ENCODE results near the gene SMOC1.

The SMOC1 gene

GRCh38 chr14:69968681-69969080 is 89.5 kb downstream of the SMOC1 start:
- H3K9me3 ChIP-seq (ENCODE audit: insufficient read depth, low read depth, low read length), result no peaks in the 10 kb centered on the region
- no peak overlapping the region for H3K4me3 ChIP-seq (ENCODE audit: low read length)
- no peaks in the 10 kb centered on the region for H3K36me3 ChIP-seq (ENCODE audit: insufficient read depth, low read depth, low read length)
- H3K27me3 ChIP-seq (ENCODE audit: insufficient read depth, low read length), result no peaks in the 10 kb centered on the region; the same call in 1 of the 2 replicates
- H3K4me1 ChIP-seq (ENCODE audit: insufficient read depth, low read length), result 0 out of 2 replicates have a peak, but pooled peaks cover 6% of the 10 kb centered on the region
- no peak overlapping the region for H3K27ac ChIP-seq (ENCODE audit: low read length)
- no peak overlapping the region for H3K9ac ChIP-seq (ENCODE audit: low read depth, low read length)

DNA sequence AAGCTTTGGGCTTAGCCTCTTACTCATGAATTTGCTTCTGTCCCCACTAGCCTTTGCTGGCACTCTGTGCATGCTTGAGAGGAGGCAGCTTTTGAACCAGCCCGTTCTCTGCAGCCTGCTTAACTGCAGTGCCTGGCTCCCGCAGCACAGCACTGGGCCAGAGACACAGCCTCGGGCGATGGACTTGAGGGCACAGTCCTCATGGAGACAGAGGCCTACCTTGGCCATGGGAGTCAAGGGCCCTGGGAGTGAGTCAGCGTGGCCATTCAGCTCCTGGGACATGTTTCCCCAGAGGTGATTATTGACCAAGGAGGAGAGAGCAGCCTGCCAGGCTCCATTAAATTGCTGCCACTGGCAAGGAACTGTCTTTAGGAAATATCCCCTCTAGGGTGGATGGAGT is 93.5 kb downstream of the SMOC1 start:
- 0 out of 2 replicates have a peak, but pooled peaks cover 4% of the 10 kb centered on the region for H3K4me1 ChIP-seq (ENCODE audit: insufficient read depth, low read length)
- H3K27ac ChIP-seq (ENCODE audit: low read length), result no peak overlapping the region
- H3K9me3 ChIP-seq (ENCODE audit: insufficient read depth, low read depth, low read length), result no peaks in the 10 kb centered on the region
- H3K27me3 ChIP-seq (ENCODE audit: insufficient read depth, low read length), result no peaks in the 10 kb centered on the region; the same call in 1 of the 2 replicates
- no peak overlapping the region for H3K4me3 ChIP-seq (ENCODE audit: low read length)
- no peaks in the 10 kb centered on the region for H3K36me3 ChIP-seq (ENCODE audit: insufficient read depth, low read depth, low read length)
- H3K9ac ChIP-seq (ENCODE audit: low read depth, low read length), result no peak overlapping the region

- Histone ChIP-seq H3K9ac (ENCODE audit: low read depth, low read length) (no peak overlapping the region), H3K27ac (ENCODE audit: low read length) (no peak overlapping the region), H3K4me3 (ENCODE audit: low read length) (no peak overlapping the region), H3K27me3 (ENCODE audit: insufficient read depth, low read length) (no peaks in the 10 kb centered on the region; the same call in 1 of the 2 replicates), H3K9me3 (ENCODE audit: insufficient read depth, low read depth, low read length) (no peaks in the 10 kb centered on the region), H3K36me3 (ENCODE audit: insufficient read depth, low read depth, low read length) (no peaks in the 10 kb centered on the region), H3K4me1 (ENCODE audit: insufficient read depth, low read length) (no peaks in the 10 kb centered on the region)
Measured at GRCh38 chr14:69973846-69974245, 94.6 kb downstream of the SMOC1 start.

DNA sequence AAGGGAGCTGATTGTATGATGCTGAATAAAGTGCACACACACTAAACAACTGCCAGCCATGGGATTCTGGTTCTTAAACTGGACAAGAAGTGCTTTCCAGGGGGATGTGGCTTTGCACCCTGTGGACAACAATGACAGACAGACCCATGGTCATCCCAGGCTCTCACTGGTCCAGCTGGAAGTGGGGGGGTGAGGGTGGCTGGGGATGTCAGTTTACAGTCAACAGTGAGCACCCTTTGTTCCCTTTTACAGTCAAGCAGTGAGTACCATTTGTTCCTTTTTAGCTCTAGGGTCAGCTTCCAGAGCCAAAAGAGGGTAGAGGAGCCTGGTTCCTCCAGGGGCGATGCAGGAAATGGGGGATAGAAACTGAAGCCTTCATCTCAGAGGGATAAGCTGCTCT is 100.7 kb downstream of the SMOC1 start:
- Histone ChIP-seq H3K4me3 (ENCODE audit: low read length) (no peak overlapping the region), H3K27me3 (ENCODE audit: insufficient read depth, low read length) (no peaks in the 10 kb centered on the region), H3K9me3 (ENCODE audit: insufficient read depth, low read depth, low read length) (no peaks in the 10 kb centered on the region), H3K27ac (ENCODE audit: low read length) (no peak overlapping the region), H3K36me3 (ENCODE audit: insufficient read depth, low read depth, low read length) (no peaks in the 10 kb centered on the region), H3K4me1 (ENCODE audit: insufficient read depth, low read length) (peaks cover 13% of the 10 kb centered on the region; the same call in 1 of the 2 replicates), H3K9ac (ENCODE audit: low read depth, low read length) (no peak overlapping the region)

GRCh38 chr14:69980457-69981425 is 101.5 kb downstream of the SMOC1 start:
- H3K27me3 ChIP-seq (ENCODE audit: insufficient read depth, low read length), result no peaks in the 10 kb centered on the region
- no peaks in the 10 kb centered on the region for H3K36me3 ChIP-seq (ENCODE audit: insufficient read depth, low read depth, low read length)
- no peak overlapping the region for H3K9ac ChIP-seq (ENCODE audit: low read depth, low read length)
- no peak overlapping the region for H3K4me3 ChIP-seq (ENCODE audit: low read length)
- H3K27ac ChIP-seq (ENCODE audit: low read length), result no peak overlapping the region
- peaks cover 13% of the 10 kb centered on the region; the same call in 1 of the 2 replicates for H3K4me1 ChIP-seq (ENCODE audit: insufficient read depth, low read length)
- no peaks in the 10 kb centered on the region for H3K9me3 ChIP-seq (ENCODE audit: insufficient read depth, low read depth, low read length)

DNA sequence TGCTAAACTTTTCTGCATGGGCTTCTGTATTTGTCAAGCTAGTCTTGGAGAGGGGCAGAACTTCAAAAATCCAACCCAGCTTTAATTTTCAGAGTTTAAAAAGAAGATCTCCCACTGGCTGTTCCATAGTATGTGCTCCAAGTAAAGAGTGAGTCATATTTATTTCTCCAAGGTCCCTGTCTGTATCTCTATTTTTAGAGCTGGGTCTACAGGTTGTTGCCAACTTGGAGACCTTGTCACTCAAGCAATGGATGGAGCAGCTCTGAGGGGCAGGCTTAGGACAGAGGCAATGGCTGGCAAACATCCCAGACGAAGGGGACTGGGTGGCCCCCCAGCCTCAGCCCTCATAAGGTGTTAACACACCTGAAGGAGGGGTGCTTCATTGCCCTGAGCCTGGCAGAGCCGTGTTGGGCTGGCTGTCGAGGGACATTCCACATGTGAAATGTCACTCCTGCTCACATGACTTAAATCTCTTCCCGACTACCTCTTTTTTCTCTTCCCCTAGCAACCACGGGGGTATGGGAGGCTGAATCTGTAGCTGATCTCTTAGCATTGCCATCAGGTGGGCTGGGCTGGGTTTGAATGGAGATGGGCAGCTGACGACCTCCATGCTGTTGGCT is 103.1 kb downstream of the SMOC1 start:
- Histone ChIP-seq H3K9me3 (ENCODE audit: insufficient read depth, low read depth, low read length) (no peaks in the 10 kb centered on the region), H3K4me3 (ENCODE audit: low read length) (no peak overlapping the region)

GRCh38 chr14:69982886-69983285 is 103.7 kb downstream of the SMOC1 start:
- Histone ChIP-seq H3K4me3 (ENCODE audit: low read length) (no peak overlapping the region), H3K9me3 (ENCODE audit: insufficient read depth, low read depth, low read length) (no peaks in the 10 kb centered on the region), H3K4me1 (ENCODE audit: insufficient read depth, low read length) (peaks cover 16% of the 10 kb centered on the region; the same call in 1 of the 2 replicates), H3K36me3 (ENCODE audit: insufficient read depth, low read depth, low read length) (no peaks in the 10 kb centered on the region), H3K27ac (ENCODE audit: low read length) (no peak overlapping the region), H3K9ac (ENCODE audit: low read depth, low read length) (no peak overlapping the region), H3K27me3 (ENCODE audit: insufficient read depth, low read length) (no peaks in the 10 kb centered on the region)

More for the DNA sequence above, 103.1 kb downstream of the SMOC1 start:
- Histone ChIP-seq H3K9ac (ENCODE audit: low read depth, low read length) (no peak overlapping the region), H3K27ac (ENCODE audit: low read length) (no peak overlapping the region), H3K36me3 (ENCODE audit: insufficient read depth, low read depth, low read length) (no peaks in the 10 kb centered on the region), H3K27me3 (ENCODE audit: insufficient read depth, low read length) (no peaks in the 10 kb centered on the region), H3K4me1 (ENCODE audit: insufficient read depth, low read length) (peaks cover 13% of the 10 kb centered on the region; the same call in 1 of the 2 replicates)

GRCh38 chr14:69983317-69983716 is 104.1 kb downstream of the SMOC1 start:
- Histone ChIP-seq H3K27ac (ENCODE audit: low read length) (no peak overlapping the region), H3K36me3 (ENCODE audit: insufficient read depth, low read depth, low read length) (no peaks in the 10 kb centered on the region), H3K4me3 (ENCODE audit: low read length) (no peak overlapping the region), H3K27me3 (ENCODE audit: insufficient read depth, low read length) (no peaks in the 10 kb centered on the region), H3K9me3 (ENCODE audit: insufficient read depth, low read depth, low read length) (no peaks in the 10 kb centered on the region), H3K9ac (ENCODE audit: low read depth, low read length) (no peak overlapping the region), H3K4me1 (ENCODE audit: insufficient read depth, low read length) (peaks cover 20% of the 10 kb centered on the region; the same call in 1 of the 2 replicates)

DNA sequence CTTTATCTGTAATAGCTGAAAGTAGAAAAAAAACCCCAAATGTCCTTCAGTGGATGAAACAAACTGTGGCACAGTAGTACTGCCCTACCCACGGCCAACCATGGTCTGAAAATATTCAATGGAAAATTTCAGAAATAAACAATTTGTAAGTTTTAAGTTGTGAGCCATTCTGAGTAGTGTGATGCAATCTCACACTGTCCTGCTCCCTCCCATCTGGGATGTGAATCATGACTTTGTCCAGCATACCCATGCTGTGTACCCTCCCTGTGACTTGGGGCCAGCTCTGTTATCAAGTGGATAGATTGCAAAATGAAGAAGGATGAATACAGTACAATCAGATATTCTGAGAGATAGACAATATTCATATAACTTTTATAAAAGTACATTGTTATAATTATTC is 106.2 kb downstream of the SMOC1 start:
- Histone ChIP-seq H3K9ac (ENCODE audit: low read depth, low read length) (no peak overlapping the region), H3K27me3 (ENCODE audit: insufficient read depth, low read length) (no peaks in the 10 kb centered on the region), H3K36me3 (ENCODE audit: insufficient read depth, low read depth, low read length) (no peaks in the 10 kb centered on the region), H3K4me1 (ENCODE audit: insufficient read depth, low read length) (peaks cover 22% of the 10 kb centered on the region; the same call in 1 of the 2 replicates), H3K4me3 (ENCODE audit: low read length) (no peak overlapping the region), H3K27ac (ENCODE audit: low read length) (no peak overlapping the region), H3K9me3 (ENCODE audit: insufficient read depth, low read depth, low read length) (no peaks in the 10 kb centered on the region)

DNA sequence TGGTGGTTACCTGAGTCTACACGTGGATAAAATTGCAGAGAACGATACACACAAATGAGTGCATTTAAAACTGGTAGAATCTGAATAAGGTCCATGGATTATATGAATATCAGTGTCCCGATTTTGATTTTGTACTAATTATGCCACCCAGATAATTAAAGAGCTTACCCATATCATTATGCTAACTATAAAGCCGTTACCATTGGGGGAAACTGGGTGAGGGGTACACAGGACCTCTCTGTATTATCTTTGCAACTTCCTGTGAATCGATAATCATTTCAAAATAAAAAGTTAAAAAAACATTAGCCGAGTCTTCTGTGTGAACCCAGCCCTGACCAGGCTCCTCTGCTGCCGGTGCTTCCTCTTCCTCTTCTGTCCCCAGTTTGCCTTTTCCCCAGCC is 107.1 kb downstream of the SMOC1 start:
- no peaks in the 10 kb centered on the region for H3K9me3 ChIP-seq (ENCODE audit: insufficient read depth, low read depth, low read length)
- peaks cover 22% of the 10 kb centered on the region; the same call in 1 of the 2 replicates for H3K4me1 ChIP-seq (ENCODE audit: insufficient read depth, low read length)
- H3K27ac ChIP-seq (ENCODE audit: low read length), result no peak overlapping the region
- no peaks in the 10 kb centered on the region for H3K27me3 ChIP-seq (ENCODE audit: insufficient read depth, low read length)
- H3K36me3 ChIP-seq (ENCODE audit: insufficient read depth, low read depth, low read length), result no peaks in the 10 kb centered on the region
- no peak overlapping the region for H3K9ac ChIP-seq (ENCODE audit: low read depth, low read length)
- H3K4me3 ChIP-seq (ENCODE audit: low read length), result no peak overlapping the region

GRCh38 chr14:69987406-69988121 is 108.3 kb downstream of the SMOC1 start:
- peaks cover 22% of the 10 kb centered on the region; the same call in 1 of the 2 replicates for H3K4me1 ChIP-seq (ENCODE audit: insufficient read depth, low read length)
- no peak overlapping the region for H3K27ac ChIP-seq (ENCODE audit: low read length)

More at GRCh38 chr14:69987406-69988121, 108.3 kb downstream of the SMOC1 start:
- no peak overlapping the region for H3K9ac ChIP-seq (ENCODE audit: low read depth, low read length)
- no peaks in the 10 kb centered on the region for H3K27me3 ChIP-seq (ENCODE audit: insufficient read depth, low read length)
- peak overlapping the region; percentile 37; the same call in 1 of the 2 replicates for H3K4me3 ChIP-seq (ENCODE audit: low read length)
- H3K36me3 ChIP-seq (ENCODE audit: insufficient read depth, low read depth, low read length), result no peaks in the 10 kb centered on the region
- H3K9me3 ChIP-seq (ENCODE audit: insufficient read depth, low read depth, low read length), result no peaks in the 10 kb centered on the region

Data from iPS-20b (cell line).